GM10248 (cell line): Measurements from ENCODE around the gene SH3TC1.

Source experiments
- CTCF ChIA-PET: fragments of 300-600 bp; sonication (Branson Sonifier 250); formaldehyde crosslinking; extraction: SDS; loops from one replicate; lab custom pipeline; 2021; ENCODE audit warnings: antibody characterized with exemption; lab: Yijun Ruan, JAX
- POLR2A ChIA-PET: fragments of 350-650 bp; sonication (Branson Sonifier 250); formaldehyde crosslinking; extraction: SDS; loops from one replicate; lab custom pipeline; 2020; ENCODE audit warnings: antibody characterized with exemption; lab: Yijun Ruan, JAX
- DNase-seq: peaks from one replicate; pipeline ENCODE4 v3.0.0; 2012; ENCODE audit errors: extremely low spot score
- CTCF ChIP-seq: IDR thresholded peaks from 2 replicates; pipeline ENCODE4 v1.5.1; 2012; ENCODE audit warnings: mild to moderate bottlenecking, low read depth; ENCODE audit errors: extremely low read depth, missing control alignments, control extremely low read depth

Gene SH3TC1

GRCh38 chr4:8200302-8200975, 1.3 kb downstream of the SH3TC1 start:
- TF ChIP-seq CTCF, result no peak
- CTCF ChIA-PET, result interaction anchor here (0.9 to 4.6 kb wide), 3 partner anchors 14 to 25 kb away, joined by 3 to 31 read pairs (median 6); no protein-coding TSS in a partner anchor
- POLR2A ChIA-PET, result no interaction called here
- DNase-seq, result peak; percentile 55

- TF ChIP-seq CTCF, result no peak
- DNase-seq, result peak; percentile 80
- CTCF ChIA-PET, result interaction anchor here (0.7 to 2.5 kb wide), 4 partner anchors 24 to 201 kb away, joined by 3 to 13 read pairs (median 4); no protein-coding TSS in a partner anchor
- POLR2A ChIA-PET, result no interaction called here
These were observed 2.3 kb downstream of the SH3TC1 start for GRCh38 chr4:8201321-8201781.

- DNase-seq, result no peak
- ChIA-PET CTCF (interaction anchor here (0.9 to 2.5 kb wide), 4 partner anchors 18 to 200 kb away, joined by 3 to 13 read pairs (median 4); no protein-coding TSS in a partner anchor), POLR2A (no interaction called here)
- no peak for TF ChIP-seq CTCF
These were observed 3.3 kb downstream of the SH3TC1 start for GRCh38 chr4:8202108-8203051.

GRCh38 chr4:8203052-8203401, 3.9 kb downstream of the SH3TC1 start:
- ChIA-PET CTCF (interaction anchor here (1.7 to 2.5 kb wide), 2 partner anchors 18 to 26 kb away, joined by 4 to 13 read pairs; no protein-coding TSS in a partner anchor), POLR2A (no interaction called here)
- no peak for TF ChIP-seq CTCF
- no peak for DNase-seq

GRCh38 chr4:8203817-8204216, 4.7 kb downstream of the SH3TC1 start:
- no peak for DNase-seq
- POLR2A ChIA-PET, result no interaction called here
- CTCF ChIA-PET, result interaction anchor here (1.7 kb wide), 1 partner anchor 17 kb away, joined by 4 read pairs; no protein-coding TSS in a partner anchor
- no peak for TF ChIP-seq CTCF

- no peak for TF ChIP-seq CTCF
- DNase-seq, result no peak
- POLR2A ChIA-PET, result no interaction called here
- CTCF ChIA-PET, result interaction anchor here (0.9 to 1.7 kb wide), 2 partner anchors 16 to 28 kb away, joined by 3 to 4 read pairs; no protein-coding TSS in a partner anchor
These were observed 5.6 kb downstream of the SH3TC1 start for GRCh38 chr4:8204576-8205227.
